ENCODE measurements around the gene NIM1K.
"Not testable (repeated sequence)": the region's sequence is repeated elsewhere in the genome, so short reads cannot be mapped to it uniquely, and the experiment has no call there.

The NIM1K gene

GRCh38 chr5:43320846-43321245 lies 128.8 kb downstream of the NIM1K start:
- no peak for DNase-seq

GRCh38 chr5:43323488-43323887 lies 131.5 kb downstream of the NIM1K start:
- not testable (repeated sequence) for DNase-seq

- DNase-seq: not testable (repeated sequence)
Measured at GRCh38 chr5:43325624-43326023, 133.6 kb downstream of the NIM1K start.

All from SHP77 treated with DMSO at 0.1 percent for 48 hours (cell line).